ENCODE data around the gene PDE4D. TPM values are rescaled to one million over a fixed set of nuclear protein-coding genes. Genes with fewer than 3 reads are reported as not detected.
"Not testable (repeated sequence)": the region's sequence is repeated elsewhere in the genome, so short reads cannot be mapped to it uniquely, and the experiment has no call there.

Gene PDE4D
- total RNA-seq, 6 experiments from 2014 or later: 1.6 to 10.3 (median 5.6) TPM

DNA sequence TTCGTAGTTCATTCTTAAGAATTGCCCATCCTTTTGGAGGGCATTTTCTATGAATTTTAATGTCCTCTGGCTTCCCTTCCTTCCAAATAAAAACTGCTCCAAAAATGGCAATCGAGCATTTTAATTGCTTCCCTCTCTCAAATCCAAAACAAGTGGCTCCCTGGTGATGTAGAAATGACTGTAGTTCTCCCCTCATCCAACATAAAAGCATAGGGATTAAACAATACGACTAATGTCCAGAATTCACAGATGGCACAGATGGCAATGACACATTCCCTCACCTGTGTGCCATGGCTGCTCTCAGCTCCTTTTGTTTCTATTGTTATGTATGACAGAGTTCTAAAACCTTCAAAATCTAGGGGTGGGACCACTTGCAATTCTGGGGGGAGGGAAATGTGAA lies 893.3 kb downstream of the PDE4D start:
- Histone ChIP-seq H3K27me3 (no peaks in the 10 kb centered on the region), H3K27ac (no peak overlapping the region), H3K4me3 (no peak overlapping the region), H3K9me3 (no peaks in the 10 kb centered on the region), H3K36me3 (no peaks in the 10 kb centered on the region), H3K4me1 (no peaks in the 10 kb centered on the region)
- intact Hi-C loops (cut with DNase I): no loop called here
- ATAC-seq: no peak
- TF ChIP-seq POLR2A (IDR thresholded peaks at IDR 0.05): no peak
- TF ChIP-seq, protein P1, sequence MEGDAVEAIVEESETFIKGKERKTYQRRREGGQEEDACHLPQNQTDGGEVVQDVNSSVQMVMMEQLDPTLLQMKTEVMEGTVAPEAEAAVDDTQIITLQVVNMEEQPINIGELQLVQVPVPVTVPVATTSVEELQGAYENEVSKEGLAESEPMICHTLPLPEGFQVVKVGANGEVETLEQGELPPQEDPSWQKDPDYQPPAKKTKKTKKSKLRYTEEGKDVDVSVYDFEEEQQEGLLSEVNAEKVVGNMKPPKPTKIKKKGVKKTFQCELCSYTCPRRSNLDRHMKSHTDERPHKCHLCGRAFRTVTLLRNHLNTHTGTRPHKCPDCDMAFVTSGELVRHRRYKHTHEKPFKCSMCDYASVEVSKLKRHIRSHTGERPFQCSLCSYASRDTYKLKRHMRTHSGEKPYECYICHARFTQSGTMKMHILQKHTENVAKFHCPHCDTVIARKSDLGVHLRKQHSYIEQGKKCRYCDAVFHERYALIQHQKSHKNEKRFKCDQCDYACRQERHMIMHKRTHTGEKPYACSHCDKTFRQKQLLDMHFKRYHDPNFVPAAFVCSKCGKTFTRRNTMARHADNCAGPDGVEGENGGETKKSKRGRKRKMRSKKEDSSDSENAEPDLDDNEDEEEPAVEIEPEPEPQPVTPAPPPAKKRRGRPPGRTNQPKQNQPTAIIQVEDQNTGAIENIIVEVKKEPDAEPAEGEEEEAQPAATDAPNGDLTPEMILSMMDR (IDR thresholded peaks at IDR 0.05): no peak
- WGBS (ENCODE audit: insufficient coverage, low coverage, low lambda C conversion rate, missing lambda C conversion rate): 77% methylated on average over 3 of the region's 3 CpGs
- no peak for DNase-seq

DNA sequence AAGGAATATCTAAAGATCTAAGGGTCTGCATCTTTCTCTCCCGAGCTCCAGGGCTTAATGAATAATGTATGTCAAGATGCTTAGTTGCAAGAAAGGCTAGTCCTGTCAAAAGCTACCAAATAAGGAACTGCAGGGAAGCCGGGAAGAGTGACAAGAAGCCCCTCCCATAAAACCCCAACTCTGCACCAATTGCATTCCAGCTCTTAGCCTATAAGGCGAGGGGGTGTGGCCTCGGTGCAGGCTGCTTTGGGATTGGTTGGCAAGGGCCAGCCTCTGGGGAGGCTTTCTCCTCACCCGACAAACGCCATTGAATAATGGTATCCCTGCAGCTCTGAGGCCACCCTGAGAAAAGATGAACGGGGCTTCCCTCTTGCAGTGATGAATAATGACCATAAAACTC lies 893.7 kb downstream of the PDE4D start:
- no peak for ATAC-seq
- no peaks in the 10 kb centered on the region for H3K36me3 ChIP-seq
- H3K4me3 ChIP-seq: no peak overlapping the region
- H3K9me3 ChIP-seq: no peaks in the 10 kb centered on the region
- WGBS (ENCODE audit: insufficient coverage, low coverage, low lambda C conversion rate, missing lambda C conversion rate): 69% methylated on average over 3 of the region's 7 CpGs
- no peak for DNase-seq
- no peak overlapping the region for H3K27ac ChIP-seq
- intact Hi-C loops (cut with DNase I): no loop called here
- H3K4me1 ChIP-seq: no peaks in the 10 kb centered on the region
- TF ChIP-seq, protein P1 (IDR thresholded peaks at IDR 0.05): no peak
- no peak for TF ChIP-seq POLR2A (IDR thresholded peaks at IDR 0.05)
- H3K27me3 ChIP-seq: no peaks in the 10 kb centered on the region

DNA sequence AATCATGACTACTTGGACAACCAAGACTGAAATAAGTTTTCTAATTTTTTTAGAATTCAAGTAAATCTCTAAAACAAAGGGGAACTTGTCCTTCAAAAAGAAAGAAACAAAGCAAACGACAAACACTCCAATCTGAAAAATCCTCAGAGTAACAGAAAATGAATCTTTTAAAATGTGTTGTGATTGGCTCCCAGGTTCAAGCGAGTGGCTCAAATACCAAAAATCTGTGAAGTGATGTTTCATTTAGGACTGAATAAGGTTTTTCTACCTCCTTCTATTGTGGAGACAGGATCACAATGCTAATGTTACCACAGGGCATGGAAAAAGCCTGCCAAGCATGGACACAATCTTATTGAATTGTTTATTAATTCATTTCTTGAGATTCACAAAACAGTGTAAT lies 895.0 kb downstream of the PDE4D start:
- no peak for ATAC-seq
- intact Hi-C loops (cut with DNase I): no loop called here
- TF ChIP-seq, protein P1 (IDR thresholded peaks at IDR 0.05): no peak
- no peak for TF ChIP-seq POLR2A (IDR thresholded peaks at IDR 0.05)
- 82% methylated on average over 2 of the region's 2 CpGs for WGBS (ENCODE audit: insufficient coverage, low coverage, low lambda C conversion rate, missing lambda C conversion rate)
- Histone ChIP-seq H3K4me3 (no peak overlapping the region), H3K4me1 (no peaks in the 10 kb centered on the region), H3K9me3 (no peaks in the 10 kb centered on the region), H3K27ac (no peak overlapping the region), H3K27me3 (no peaks in the 10 kb centered on the region), H3K36me3 (no peaks in the 10 kb centered on the region)
- no peak for DNase-seq

DNA sequence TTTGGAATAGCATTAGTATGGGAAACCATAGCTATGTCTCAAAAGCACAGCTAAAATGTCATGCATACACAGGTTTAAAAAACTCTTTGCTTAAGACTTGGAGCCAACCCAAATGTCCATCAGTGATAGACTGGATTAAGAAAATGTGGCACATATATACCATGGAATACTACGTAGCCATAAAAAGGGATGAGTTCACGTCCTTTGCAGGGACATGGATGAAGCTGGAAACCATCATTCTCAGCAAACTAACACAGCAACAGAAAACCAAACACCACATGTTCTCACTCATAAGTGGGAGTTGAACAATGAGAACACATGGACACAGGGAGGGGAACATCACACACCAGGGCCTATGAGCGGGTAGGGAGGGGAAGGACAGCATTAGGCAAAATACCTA lies 897.7 kb downstream of the PDE4D start:
- H3K27me3 ChIP-seq; DNase-seq; H3K4me3 ChIP-seq; H3K9me3 ChIP-seq; ATAC-seq; H3K4me1 ChIP-seq; H3K27ac ChIP-seq; H3K36me3 ChIP-seq; intact Hi-C loops (cut with DNase I): not testable (repeated sequence)
- 85% methylated on average over 3 of the region's 3 CpGs for WGBS (ENCODE audit: insufficient coverage, low coverage, low lambda C conversion rate, missing lambda C conversion rate)

DNA sequence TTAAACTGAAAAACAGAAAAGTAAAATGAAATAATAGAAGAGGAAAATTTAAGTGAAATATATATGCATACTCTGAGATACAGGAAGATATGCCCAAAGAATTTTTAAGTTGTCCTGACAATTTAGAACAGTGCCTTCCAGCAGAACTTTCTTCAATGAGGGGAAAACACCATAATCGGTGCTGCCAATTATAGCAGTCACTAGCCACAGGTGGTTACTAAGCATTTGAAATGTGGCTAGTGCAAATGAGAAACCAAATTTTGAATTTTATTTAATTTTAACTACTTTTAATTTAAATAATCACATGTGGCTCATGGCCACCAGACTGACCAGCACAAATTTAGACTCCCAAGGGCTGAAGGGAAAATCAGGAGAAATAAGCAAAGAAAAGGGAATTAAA lies 900.1 kb downstream of the PDE4D start:
- no peak overlapping the region for H3K4me3 ChIP-seq
- WGBS (ENCODE audit: insufficient coverage, low coverage, low lambda C conversion rate, missing lambda C conversion rate): 44% methylated on average over 1 of the region's 1 CpG
- ATAC-seq: no peak
- intact Hi-C loops (cut with DNase I): no loop called here
- H3K4me1 ChIP-seq: no peaks in the 10 kb centered on the region
- no peaks in the 10 kb centered on the region for H3K9me3 ChIP-seq
- H3K27me3 ChIP-seq: no peaks in the 10 kb centered on the region
- H3K27ac ChIP-seq: no peak overlapping the region
- H3K36me3 ChIP-seq: no peaks in the 10 kb centered on the region
- DNase-seq: no peak
- TF ChIP-seq POLR2A (IDR thresholded peaks at IDR 0.05): no peak
- TF ChIP-seq, protein P1 (IDR thresholded peaks at IDR 0.05): no peak

Measured in right lobe of liver (tissue), 6 donors.